Measurements from ENCODE around the gene CCDC9.

DNA sequence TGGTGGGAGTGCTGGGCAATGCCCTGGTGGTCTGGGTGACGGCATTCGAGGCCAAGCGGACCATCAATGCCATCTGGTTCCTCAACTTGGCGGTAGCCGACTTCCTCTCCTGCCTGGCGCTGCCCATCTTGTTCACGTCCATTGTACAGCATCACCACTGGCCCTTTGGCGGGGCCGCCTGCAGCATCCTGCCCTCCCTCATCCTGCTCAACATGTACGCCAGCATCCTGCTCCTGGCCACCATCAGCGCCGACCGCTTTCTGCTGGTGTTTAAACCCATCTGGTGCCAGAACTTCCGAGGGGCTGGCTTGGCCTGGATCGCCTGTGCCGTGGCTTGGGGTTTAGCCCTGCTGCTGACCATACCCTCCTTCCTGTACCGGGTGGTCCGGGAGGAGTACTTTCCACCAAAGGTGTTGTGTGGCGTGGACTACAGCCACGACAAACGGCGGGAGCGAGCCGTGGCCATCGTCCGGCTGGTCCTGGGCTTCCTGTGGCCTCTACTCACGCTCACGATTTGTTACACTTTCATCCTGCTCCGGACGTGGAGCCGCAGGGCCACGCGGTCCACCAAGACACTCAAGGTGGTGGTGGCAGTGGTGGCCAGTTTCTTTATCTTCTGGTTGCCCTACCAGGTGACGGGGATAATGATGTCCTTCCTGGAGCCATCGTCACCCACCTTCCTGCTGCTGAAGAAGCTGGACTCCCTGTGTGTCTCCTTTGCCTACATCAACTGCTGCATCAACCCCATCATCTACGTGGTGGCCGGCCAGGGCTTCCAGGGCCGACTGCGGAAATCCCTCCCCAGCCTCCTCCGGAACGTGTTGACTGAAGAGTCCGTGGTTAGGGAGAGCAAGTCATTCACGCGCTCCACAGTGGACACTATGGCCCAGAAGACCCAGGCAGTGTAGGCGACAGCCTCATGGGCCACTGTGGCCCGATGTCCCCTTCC lies 63.9 kb downstream of the CCDC9 start:
- TF ChIP-seq POLR2AphosphoS5 (IDR thresholded peaks at IDR 0.05; ENCODE audit: low read depth, low read length) (no peak), POLR2A (IDR thresholded peaks at IDR 0.05; ENCODE audit: low read depth, low read length) (no peak), TAF1 (IDR thresholded peaks at IDR 0.05; ENCODE audit: borderline replicate concordance, low read depth, low read length) (no peak)

Data from GM12892 (cell line).